Gastroesophageal sphincter (tissue), 3 donors: ENCODE measurements around the gene SNHG17.

Source experiments
- POLR2A ChIP-seq, 2 donors: fragments of 450-650 bp; IDR thresholded peaks; one replicate each; pipeline ENCODE4 v1.6.1; 2017; ENCODE audit warnings: antibody characterized with exemption in 2 of 2, mild to moderate bottlenecking in 2 of 2, moderate library complexity in 1 of 2
- POLR2AphosphoS5 ChIP-seq: sonication (generic); formaldehyde crosslinking; IDR thresholded peaks from one replicate; pipeline ENCODE4 v1.6.1; 2017; ENCODE audit warnings: antibody characterized with exemption
- TF ChIP-seq, protein P1 (sequence below), 4 experiments: fragments of 200-600 bp in 2 of 4; fragments of 450-650 bp in 2 of 4; sonication (generic) in 1 of 4; IDR thresholded peaks; one replicate each; pipeline ENCODE4 v1.5.1; 2017 to 2019; ENCODE audit warnings: antibody characterized with exemption in 4 of 4, mild to moderate bottlenecking in 2 of 4, moderate library complexity in 2 of 4

GRCh38 chr20:38420388-38421085 lies 14.6 kb downstream of the SNHG17 start:
- TF ChIP-seq, protein P1, sequence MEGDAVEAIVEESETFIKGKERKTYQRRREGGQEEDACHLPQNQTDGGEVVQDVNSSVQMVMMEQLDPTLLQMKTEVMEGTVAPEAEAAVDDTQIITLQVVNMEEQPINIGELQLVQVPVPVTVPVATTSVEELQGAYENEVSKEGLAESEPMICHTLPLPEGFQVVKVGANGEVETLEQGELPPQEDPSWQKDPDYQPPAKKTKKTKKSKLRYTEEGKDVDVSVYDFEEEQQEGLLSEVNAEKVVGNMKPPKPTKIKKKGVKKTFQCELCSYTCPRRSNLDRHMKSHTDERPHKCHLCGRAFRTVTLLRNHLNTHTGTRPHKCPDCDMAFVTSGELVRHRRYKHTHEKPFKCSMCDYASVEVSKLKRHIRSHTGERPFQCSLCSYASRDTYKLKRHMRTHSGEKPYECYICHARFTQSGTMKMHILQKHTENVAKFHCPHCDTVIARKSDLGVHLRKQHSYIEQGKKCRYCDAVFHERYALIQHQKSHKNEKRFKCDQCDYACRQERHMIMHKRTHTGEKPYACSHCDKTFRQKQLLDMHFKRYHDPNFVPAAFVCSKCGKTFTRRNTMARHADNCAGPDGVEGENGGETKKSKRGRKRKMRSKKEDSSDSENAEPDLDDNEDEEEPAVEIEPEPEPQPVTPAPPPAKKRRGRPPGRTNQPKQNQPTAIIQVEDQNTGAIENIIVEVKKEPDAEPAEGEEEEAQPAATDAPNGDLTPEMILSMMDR (IDR thresholded peaks at IDR 0.05): no peak
- TF ChIP-seq POLR2A (IDR thresholded peaks at IDR 0.05): no peak
- no peak for TF ChIP-seq POLR2AphosphoS5
